ENCODE measurements around the gene MRPL42. TPM values are rescaled to one million over a fixed set of nuclear protein-coding genes. Genes with fewer than 3 reads are reported as not detected.

The MRPL42 gene
- total and polyA plus RNA-seq, 2 experiments from 2014 or later = 195 to 269 TPM

GRCh38 chr12:93456077-93456476, 11.2 kb upstream of the MRPL42 start:
- H4K20me1 ChIP-seq (replicated peaks; ENCODE audit: insufficient read depth) = no peaks in the 10 kb centered on the region; the same call in 1 of the 2 replicates
- Mint-ChIP-seq H3K27me3 (ENCODE audit: insufficient read depth, low read depth, poor library complexity) (peaks cover 7% of the 10 kb centered on the region), H3K9me3 (peaks cover 3% of the 10 kb centered on the region; the same call in 2 of the 3 replicates), H3K36me3 (ENCODE audit: low read depth) (0 out of 3 replicates have a peak, but pooled peaks cover 2% of the 10 kb centered on the region), H3K4me3 (no peak overlapping the region), H3K4me1 (no peaks in the 10 kb centered on the region), H3K27ac (no peak overlapping the region)
- ATAC-seq (no peak), DNase-seq (ENCODE audit: low spot score) (no peak)
- H3K27me3 ChIP-seq (ENCODE audit: insufficient read depth) = no peaks in the 10 kb centered on the region
- H3K4me1 ChIP-seq (ENCODE audit: insufficient read depth) = no peaks in the 10 kb centered on the region
- no peaks in the 10 kb centered on the region for H3K9me2 ChIP-seq (ENCODE audit: insufficient read depth)
- no peak overlapping the region for H3K4me2 ChIP-seq
- no peak overlapping the region for H3K4me3 ChIP-seq
- no peak overlapping the region for H3K27ac ChIP-seq (ENCODE audit: low read depth)
- no peaks in the 10 kb centered on the region for H3F3A ChIP-seq (replicated peaks; ENCODE audit: low read depth)
- no peaks in the 10 kb centered on the region for H3K36me3 ChIP-seq (ENCODE audit: insufficient read depth)
- no peak overlapping the region for H2AFZ ChIP-seq
- TF ChIP-seq NANOG (IDR thresholded peaks at IDR 0.05; ENCODE audit: borderline replicate concordance) (no peak), JUNB (IDR thresholded peaks at IDR 0.05; ENCODE audit: unreplicated experiment) (no peak), ZNF331 (CRISPR knock-in tag; IDR thresholded peaks at IDR 0.05; ENCODE audit: low read depth) (no peak), ZNF114 (CRISPR knock-in tag; IDR thresholded peaks at IDR 0.05) (no peak), REST (IDR thresholded peaks at IDR 0.05; ENCODE audit: unreplicated experiment) (no peak)
- H3K79me2 ChIP-seq (replicated peaks; ENCODE audit: insufficient read depth) = no peaks in the 10 kb centered on the region

GRCh38 chr12:93459097-93459496, 8.2 kb upstream of the MRPL42 start:
- no peak for DNase-seq (ENCODE audit: low spot score)
- H4K20me1 ChIP-seq (replicated peaks; ENCODE audit: insufficient read depth) = no peaks in the 10 kb centered on the region; the same call in 1 of the 2 replicates
- ATAC-seq = no peak
- no peak overlapping the region for H3K4me3 ChIP-seq
- no peaks in the 10 kb centered on the region for H3K4me1 Mint-ChIP-seq
- H3K4me1 ChIP-seq (ENCODE audit: insufficient read depth) = no peaks in the 10 kb centered on the region
- no peak overlapping the region for H3K27ac ChIP-seq (ENCODE audit: low read depth)
- H3K9me3 Mint-ChIP-seq = no peaks in the 10 kb centered on the region
- H3K27ac Mint-ChIP-seq = no peak overlapping the region
- no peaks in the 10 kb centered on the region for H3K27me3 ChIP-seq (ENCODE audit: insufficient read depth)
- H3K4me3 Mint-ChIP-seq = no peak overlapping the region
- peaks cover 5% of the 10 kb centered on the region for H3K27me3 Mint-ChIP-seq (ENCODE audit: insufficient read depth, low read depth, poor library complexity)
- H3K36me3 Mint-ChIP-seq (ENCODE audit: low read depth) = no peaks in the 10 kb centered on the region
- no peaks in the 10 kb centered on the region for H3K9me2 ChIP-seq (ENCODE audit: insufficient read depth)
- TF ChIP-seq EZH2 (IDR thresholded peaks at IDR 0.05; ENCODE audit: low read depth, unreplicated experiment) = no peak
- TF ChIP-seq NANOG (IDR thresholded peaks at IDR 0.05; ENCODE audit: borderline replicate concordance) = no peak
- no peak for TF ChIP-seq POLR2AphosphoS5 (IDR thresholded peaks at IDR 0.05; ENCODE audit: low read depth)
- no peak for TF ChIP-seq ZNF331 (CRISPR knock-in tag; IDR thresholded peaks at IDR 0.05; ENCODE audit: low read depth)
- no peak for TF ChIP-seq STAT1 (IDR thresholded peaks at IDR 0.05; ENCODE audit: unreplicated experiment)
- TF ChIP-seq ZNF462 (CRISPR knock-in tag; IDR thresholded peaks at IDR 0.05) = no peak
- no peak for TF ChIP-seq CTCF (conservative IDR thresholded peaks at IDR 0.05; ENCODE audit: low read depth in 2 of 2)
- no peak for TF ChIP-seq CREB1 (CRISPR knock-in tag; IDR thresholded peaks at IDR 0.05; ENCODE audit: low read depth)
- H2AFZ ChIP-seq = no peak overlapping the region
- H3F3A ChIP-seq (replicated peaks; ENCODE audit: low read depth) = no peaks in the 10 kb centered on the region
- no peak overlapping the region for H3K4me2 ChIP-seq
- no peaks in the 10 kb centered on the region for H3K36me3 ChIP-seq (ENCODE audit: insufficient read depth)
- no peaks in the 10 kb centered on the region for H3K79me2 ChIP-seq (replicated peaks; ENCODE audit: insufficient read depth)

All from GM23338 (cell line).